Measurements from ENCODE around the gene KIF1C.
"Not testable (repeated sequence)": the region's sequence is repeated elsewhere in the genome, so short reads cannot be mapped to it uniquely, and the experiment has no call there.

Gene KIF1C

DNA sequence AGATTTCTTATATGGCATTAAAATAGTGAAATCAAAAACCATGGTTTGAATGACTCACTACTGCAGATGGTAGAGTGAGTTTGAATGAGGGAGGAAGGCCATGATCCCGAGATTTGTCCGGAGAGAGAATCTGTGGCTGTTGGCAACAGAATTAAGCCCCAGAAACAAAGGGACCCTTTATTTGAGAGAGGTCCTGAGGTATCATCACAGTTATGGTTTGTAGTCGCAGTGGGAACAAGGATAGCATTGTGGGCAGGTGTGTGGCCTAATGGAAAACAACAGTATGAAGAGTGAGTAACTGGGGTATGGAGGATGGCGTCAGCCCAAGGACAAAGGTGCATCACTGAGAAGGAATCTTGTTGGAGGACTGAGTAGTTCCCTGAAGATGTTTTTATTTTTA, 72.0 kb downstream of the KIF1C start:
- no peaks in the 10 kb centered on the region for H3K4me1 Mint-ChIP-seq
- no peaks in the 10 kb centered on the region for H3K36me3 Mint-ChIP-seq (ENCODE audit: low read depth)
- no peaks in the 10 kb centered on the region for H3K9me3 Mint-ChIP-seq
- no peak overlapping the region for H3K27ac Mint-ChIP-seq
- H3K27me3 Mint-ChIP-seq (ENCODE audit: low read depth) = peaks cover 7% of the 10 kb centered on the region
- no peak overlapping the region for H3K4me3 Mint-ChIP-seq
- TF ChIP-seq CTCF (IDR thresholded peaks at IDR 0.05; ENCODE audit: unreplicated experiment in 3 of 3) = no peak

- H3K36me3 Mint-ChIP-seq (ENCODE audit: low read depth); H3K27me3 Mint-ChIP-seq (ENCODE audit: low read depth); H3K9me3 Mint-ChIP-seq; H3K4me3 Mint-ChIP-seq; H3K4me1 Mint-ChIP-seq: not testable (repeated sequence)
- H3K27ac Mint-ChIP-seq = peak overlapping the region; percentile 43 to 90 (median 85)
Measured at GRCh38 chr17:5075472-5075871, 77.7 kb downstream of the KIF1C start.

DNA sequence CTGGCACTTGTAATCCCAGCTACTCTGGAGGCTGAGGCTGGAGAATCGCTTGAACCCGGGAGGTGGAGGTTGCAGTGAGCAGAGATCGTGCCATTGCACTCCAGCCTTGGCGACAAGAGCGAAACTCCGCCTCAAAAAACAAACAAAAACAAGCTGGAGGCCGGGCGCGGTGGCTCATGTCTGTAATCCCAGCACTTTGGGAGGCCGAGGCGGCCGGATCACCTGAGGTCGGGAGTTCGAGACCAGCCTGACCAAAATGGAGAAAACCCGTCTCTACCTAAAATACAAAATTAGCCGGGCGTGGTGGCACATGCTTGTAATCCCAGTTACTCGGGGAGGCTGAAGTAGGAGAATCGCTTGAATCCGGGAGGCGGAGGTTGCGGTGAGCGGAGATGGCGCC, 79.5 kb downstream of the KIF1C start:
- H3K36me3 Mint-ChIP-seq (ENCODE audit: low read depth); H3K9me3 Mint-ChIP-seq; H3K4me3 Mint-ChIP-seq; H3K27ac Mint-ChIP-seq; H3K27me3 Mint-ChIP-seq (ENCODE audit: low read depth); H3K4me1 Mint-ChIP-seq: not testable (repeated sequence)

- no peak for TF ChIP-seq CTCF (IDR thresholded peaks at IDR 0.05; ENCODE audit: unreplicated experiment in 3 of 3)
- H3K9me3 Mint-ChIP-seq = peaks cover 3% of the 10 kb centered on the region
- H3K36me3 Mint-ChIP-seq (ENCODE audit: low read depth) = no peaks in the 10 kb centered on the region
- H3K4me3 Mint-ChIP-seq = peak overlapping the region in 2 of 3 experiments; percentile 44 to 52
- H3K27me3 Mint-ChIP-seq (ENCODE audit: low read depth) = peaks cover 3% of the 10 kb centered on the region
- H3K4me1 Mint-ChIP-seq = no peaks in the 10 kb centered on the region
- no peak overlapping the region for H3K27ac Mint-ChIP-seq
Measured at GRCh38 chr17:5077781-5078105, 80.0 kb downstream of the KIF1C start.

All from nephron (organoid).